Osteoblast (primary cell): ENCODE measurements around the gene RAB8B. TPM values are rescaled to one million over a fixed set of nuclear protein-coding genes. Genes with fewer than 3 reads are reported as not detected.

ENCODE experiments used
- DNase-seq: peaks from one replicate; pipeline ENCODE4 v3.0.0; 2011; ENCODE audit warnings: low spot score, mixed read lengths; ENCODE audit not compliant: insufficient read length; ENCODE audit errors: missing footprints
- H2AFZ ChIP-seq: 2 replicates; pipeline ENCODE4 v1.6.0; 2011; ENCODE audit warnings: mild to moderate bottlenecking, low read length
- H3K27ac ChIP-seq: 2 replicates; pipeline ENCODE4 v1.5.1; 2011; ENCODE audit warnings: mild to moderate bottlenecking, low read depth, low read length, moderate library complexity
- H3K27me3 ChIP-seq: 2 replicates; pipeline ENCODE4 v1.6.0; 2012; ENCODE audit warnings: mild to moderate bottlenecking, control low read depth, inconsistent platforms, low read length, moderate library complexity; ENCODE audit not compliant: insufficient read depth
- H3K36me3 ChIP-seq: 2 replicates; pipeline ENCODE4 v1.5.1; 2011; ENCODE audit warnings: mild to moderate bottlenecking, low read length, control low read depth, moderate library complexity; ENCODE audit not compliant: insufficient read depth
- H3K4me1 ChIP-seq: 2 replicates; pipeline ENCODE4 v1.5.1; 2011; ENCODE audit warnings: mild to moderate bottlenecking, low read length, control low read depth, moderate library complexity; ENCODE audit not compliant: insufficient read depth
- H3K4me2 ChIP-seq: 2 replicates; pipeline ENCODE4 v1.6.0; 2011; ENCODE audit warnings: mild to moderate bottlenecking, low read length; ENCODE audit not compliant: insufficient read depth
- H3K4me3 ChIP-seq: fragments of 200-600 bp; sonication (generic); 3 replicates; pipeline ENCODE4 v1.5.1; 2012; ENCODE audit warnings: mild to moderate bottlenecking, low read length, inconsistent platforms; ENCODE audit not compliant: insufficient read depth
- H3K79me2 ChIP-seq: 2 replicates; pipeline ENCODE4 v1.6.0; 2012; ENCODE audit warnings: mild to moderate bottlenecking, low read length, control low read depth, inconsistent platforms; ENCODE audit not compliant: insufficient read depth
- H3K9me3 ChIP-seq: 2 replicates; pipeline ENCODE4 v1.5.1; 2011; ENCODE audit warnings: low read depth, low read length, control low read depth
- H4K20me1 ChIP-seq: 2 replicates; pipeline ENCODE4 v1.6.0; 2012; ENCODE audit warnings: mild to moderate bottlenecking, low read length, control low read depth; ENCODE audit not compliant: insufficient read depth
- total RNA-seq: library from RNA; depleted of rRNA; stranded (reverse); fragments of >200 nt; gene quantifications from 2 replicates; pipeline ENCODE4 v1.2.3, GENCODE V29; 2012
- TF ChIP-seq, protein P1 (sequence below): IDR thresholded peaks from 2 replicates; pipeline ENCODE4 v1.5.1; 2011; ENCODE audit warnings: mild to moderate bottlenecking, low read depth, low read length, moderate library complexity; ENCODE audit errors: extremely low read depth

Gene RAB8B
- total RNA-seq, 1 donor = 57.5 TPM

DNA sequence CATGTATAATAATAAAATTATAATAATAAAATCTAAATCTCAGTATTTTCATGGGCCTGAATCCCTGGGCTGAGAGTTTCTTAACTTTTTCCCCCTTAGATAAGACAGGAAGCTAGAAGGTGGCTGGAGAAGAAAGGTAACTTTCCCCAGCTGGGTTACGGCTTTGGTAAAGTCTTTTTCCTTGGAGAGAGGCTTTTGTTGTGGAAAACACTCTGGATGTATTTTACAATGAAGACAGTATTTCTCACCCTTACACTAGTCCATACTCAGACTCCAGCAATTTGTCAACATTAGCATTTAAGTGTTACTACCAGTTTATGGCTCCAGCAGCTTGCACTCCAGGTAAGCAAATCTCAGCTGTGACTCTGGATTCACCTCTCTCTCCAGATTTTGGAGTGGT lies 122.9 kb downstream of the RAB8B start:
- TF ChIP-seq, protein P1, sequence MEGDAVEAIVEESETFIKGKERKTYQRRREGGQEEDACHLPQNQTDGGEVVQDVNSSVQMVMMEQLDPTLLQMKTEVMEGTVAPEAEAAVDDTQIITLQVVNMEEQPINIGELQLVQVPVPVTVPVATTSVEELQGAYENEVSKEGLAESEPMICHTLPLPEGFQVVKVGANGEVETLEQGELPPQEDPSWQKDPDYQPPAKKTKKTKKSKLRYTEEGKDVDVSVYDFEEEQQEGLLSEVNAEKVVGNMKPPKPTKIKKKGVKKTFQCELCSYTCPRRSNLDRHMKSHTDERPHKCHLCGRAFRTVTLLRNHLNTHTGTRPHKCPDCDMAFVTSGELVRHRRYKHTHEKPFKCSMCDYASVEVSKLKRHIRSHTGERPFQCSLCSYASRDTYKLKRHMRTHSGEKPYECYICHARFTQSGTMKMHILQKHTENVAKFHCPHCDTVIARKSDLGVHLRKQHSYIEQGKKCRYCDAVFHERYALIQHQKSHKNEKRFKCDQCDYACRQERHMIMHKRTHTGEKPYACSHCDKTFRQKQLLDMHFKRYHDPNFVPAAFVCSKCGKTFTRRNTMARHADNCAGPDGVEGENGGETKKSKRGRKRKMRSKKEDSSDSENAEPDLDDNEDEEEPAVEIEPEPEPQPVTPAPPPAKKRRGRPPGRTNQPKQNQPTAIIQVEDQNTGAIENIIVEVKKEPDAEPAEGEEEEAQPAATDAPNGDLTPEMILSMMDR = no peak
- no peaks in the 10 kb centered on the region for H4K20me1 ChIP-seq

DNA sequence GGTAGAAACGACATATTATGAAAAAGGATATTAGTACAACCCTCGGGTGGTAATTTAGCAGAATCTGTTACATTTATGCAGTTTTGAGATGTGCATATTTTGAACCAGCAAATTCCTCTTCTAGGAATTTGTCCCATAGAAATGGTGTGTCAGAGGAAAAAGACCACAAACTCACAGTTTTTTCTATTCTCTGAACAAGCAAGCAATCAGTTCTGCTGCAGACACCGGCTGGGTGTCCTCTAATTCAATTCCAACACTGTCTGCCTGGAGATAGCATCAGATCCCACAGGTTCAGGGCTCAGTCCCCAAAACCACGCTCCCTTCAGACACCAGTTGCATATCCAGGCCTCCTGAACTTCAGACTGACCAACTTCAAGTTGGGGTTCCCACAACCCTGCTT lies 124.4 kb downstream of the RAB8B start:
- no peak overlapping the region for H3K4me2 ChIP-seq
- TF ChIP-seq, protein P1 = no peak
- H3K79me2 ChIP-seq = no peaks in the 10 kb centered on the region

More for the DNA sequence above, 122.9 kb downstream of the RAB8B start:
- no peak overlapping the region for H3K4me2 ChIP-seq
- no peak for DNase-seq
- no peaks in the 10 kb centered on the region for H3K27me3 ChIP-seq
- no peaks in the 10 kb centered on the region for H3K79me2 ChIP-seq
- no peaks in the 10 kb centered on the region for H3K9me3 ChIP-seq
- no peaks in the 10 kb centered on the region for H3K4me1 ChIP-seq
- no peak overlapping the region for H2AFZ ChIP-seq
- no peaks in the 10 kb centered on the region for H3K36me3 ChIP-seq
- H3K27ac ChIP-seq = no peak overlapping the region
- no peak overlapping the region for H3K4me3 ChIP-seq

DNA sequence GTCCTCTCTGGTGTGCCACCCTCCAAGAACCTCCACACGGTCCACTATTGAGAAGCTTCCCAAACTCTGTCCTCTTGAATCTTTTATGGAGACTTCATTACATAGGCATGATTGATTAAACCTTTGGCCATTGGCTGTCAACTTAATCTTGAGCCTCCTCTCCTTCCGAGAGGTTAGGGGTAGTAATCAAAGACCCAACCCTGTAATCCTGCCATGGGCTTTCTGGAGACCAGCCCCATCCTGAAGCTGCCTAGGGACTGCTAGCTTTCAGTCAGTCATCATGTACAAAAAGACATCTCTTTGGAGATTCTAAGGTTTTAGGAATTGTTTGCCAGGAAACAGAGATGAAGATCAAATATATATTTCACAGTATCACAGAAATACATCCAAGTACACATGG lies 125.0 kb downstream of the RAB8B start:
- no peak overlapping the region for H2AFZ ChIP-seq
- TF ChIP-seq, protein P1 = no peak
- H3K4me3 ChIP-seq = no peak overlapping the region
- no peaks in the 10 kb centered on the region for H3K36me3 ChIP-seq
- H3K79me2 ChIP-seq = no peaks in the 10 kb centered on the region
- no peaks in the 10 kb centered on the region for H3K9me3 ChIP-seq
- DNase-seq = no peak
- H3K4me1 ChIP-seq = no peaks in the 10 kb centered on the region
- no peak overlapping the region for H3K27ac ChIP-seq
- H3K27me3 ChIP-seq = no peaks in the 10 kb centered on the region
- no peak overlapping the region for H3K4me2 ChIP-seq
- no peaks in the 10 kb centered on the region for H4K20me1 ChIP-seq

More for the DNA sequence above, 124.4 kb downstream of the RAB8B start:
- H4K20me1 ChIP-seq = no peaks in the 10 kb centered on the region
- no peaks in the 10 kb centered on the region for H3K27me3 ChIP-seq
- no peaks in the 10 kb centered on the region for H3K4me1 ChIP-seq
- no peaks in the 10 kb centered on the region for H3K9me3 ChIP-seq
- no peak overlapping the region for H2AFZ ChIP-seq
- DNase-seq = no peak
- H3K4me3 ChIP-seq = no peak overlapping the region
- H3K36me3 ChIP-seq = no peaks in the 10 kb centered on the region
- no peak overlapping the region for H3K27ac ChIP-seq

Other genes starting within 250 kb of the RAB8B start
- gene TPM1, start 146.9 kb upstream of the RAB8B start, total RNA-seq = 1,563 and 1,708 TPM in 2 replicates
- gene LACTB, start 67.7 kb upstream of the RAB8B start, total RNA-seq = 51.6 and 52.8 TPM in 2 replicates
- gene RPS27L, start 32.1 kb upstream of the RAB8B start, total RNA-seq = 263 and 281 TPM in 2 replicates
- gene APH1B, start 88.0 kb downstream of the RAB8B start, total RNA-seq = 17.7 and 21.8 TPM in 2 replicates
- 107 and 114 TPM in 2 replicates for gene CA12, start 192.2 kb downstream of the RAB8B start, total RNA-seq